ENCODE data around the gene GUCA1A. TPM values are rescaled to one million over a fixed set of nuclear protein-coding genes. Genes with fewer than 3 reads are reported as not detected.

The GUCA1A gene
- polyA plus RNA-seq, 1 donor (not counting 4 experiments of a cell fraction or from before 2014, with no cell fraction given): not detected

DNA sequence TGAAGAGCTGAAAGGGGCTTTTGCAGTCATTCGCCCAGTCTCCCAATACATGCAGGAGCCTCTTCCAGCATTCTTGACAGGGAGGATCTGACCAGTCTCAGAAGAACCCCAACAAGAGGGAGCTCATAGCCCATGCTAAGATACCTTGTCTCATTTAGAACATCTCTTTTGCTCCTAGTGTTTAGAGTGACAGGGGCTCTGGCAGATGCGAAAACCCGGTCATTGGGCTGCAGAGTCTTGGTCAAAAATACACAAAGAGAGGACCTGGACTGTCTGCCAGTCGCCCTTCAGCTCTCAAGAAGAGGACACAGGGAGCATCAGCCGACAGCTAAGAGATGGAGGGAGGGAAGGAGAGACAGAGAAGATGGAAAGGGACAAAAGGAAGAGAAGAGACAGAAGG is 20.9 kb downstream of the GUCA1A start:
- Histone ChIP-seq H3K4me2 (ENCODE audit: control insufficient read depth, extremely low read depth, insufficient read depth, low read depth, low read length) (no peak overlapping the region), H3K9me1 (ENCODE audit: control insufficient read depth, extremely low read depth, insufficient read depth, low read length) (peaks cover 2% of the 10 kb centered on the region), H4K20me1 (ENCODE audit: control insufficient read depth, extremely low read depth, insufficient read depth, low read length) (no peaks in the 10 kb centered on the region), H3K27ac (ENCODE audit: control insufficient read depth, insufficient read depth, low read length) (no peak overlapping the region), H3K4me3 (ENCODE audit: control insufficient read depth in 2 of 3, extremely low read depth in 1 of 3, insufficient read depth in 2 of 3, low read depth in 1 of 3, low read length in 3 of 3) (no peak overlapping the region), H3K9me3 (ENCODE audit: control insufficient read depth, low read depth, low read length) (no peaks in the 10 kb centered on the region), H3K9ac (ENCODE audit: control insufficient read depth, extremely low read depth, insufficient read depth, low read length) (no peak overlapping the region), H3K27me3 (ENCODE audit: control insufficient read depth, extremely low read depth, insufficient read depth, low read length) (no peaks in the 10 kb centered on the region), H3K79me2 (ENCODE audit: control insufficient read depth, insufficient read depth, low read length) (no peaks in the 10 kb centered on the region), H3K4me1 (ENCODE audit: control insufficient read depth, extremely low read depth, insufficient read depth, low read length) (peaks cover 22% of the 10 kb centered on the region), H3K36me3 (ENCODE audit: control insufficient read depth in 2 of 2, extremely low read depth in 1 of 2, insufficient read depth in 2 of 2, low read length in 2 of 2) (no peaks in the 10 kb centered on the region), H2AFZ (ENCODE audit: control insufficient read depth, low read length) (no peak overlapping the region)
- TF ChIP-seq, protein P1, sequence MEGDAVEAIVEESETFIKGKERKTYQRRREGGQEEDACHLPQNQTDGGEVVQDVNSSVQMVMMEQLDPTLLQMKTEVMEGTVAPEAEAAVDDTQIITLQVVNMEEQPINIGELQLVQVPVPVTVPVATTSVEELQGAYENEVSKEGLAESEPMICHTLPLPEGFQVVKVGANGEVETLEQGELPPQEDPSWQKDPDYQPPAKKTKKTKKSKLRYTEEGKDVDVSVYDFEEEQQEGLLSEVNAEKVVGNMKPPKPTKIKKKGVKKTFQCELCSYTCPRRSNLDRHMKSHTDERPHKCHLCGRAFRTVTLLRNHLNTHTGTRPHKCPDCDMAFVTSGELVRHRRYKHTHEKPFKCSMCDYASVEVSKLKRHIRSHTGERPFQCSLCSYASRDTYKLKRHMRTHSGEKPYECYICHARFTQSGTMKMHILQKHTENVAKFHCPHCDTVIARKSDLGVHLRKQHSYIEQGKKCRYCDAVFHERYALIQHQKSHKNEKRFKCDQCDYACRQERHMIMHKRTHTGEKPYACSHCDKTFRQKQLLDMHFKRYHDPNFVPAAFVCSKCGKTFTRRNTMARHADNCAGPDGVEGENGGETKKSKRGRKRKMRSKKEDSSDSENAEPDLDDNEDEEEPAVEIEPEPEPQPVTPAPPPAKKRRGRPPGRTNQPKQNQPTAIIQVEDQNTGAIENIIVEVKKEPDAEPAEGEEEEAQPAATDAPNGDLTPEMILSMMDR (optimal IDR thresholded peaks at IDR 0.05 in 1 of 3, IDR thresholded peaks at IDR 0.05 in 1 of 3, conservative IDR thresholded peaks at IDR 0.05 in 1 of 3; ENCODE audit: extremely low read depth in 1 of 3, insufficient read depth in 2 of 3, low read length in 3 of 3): no peak
- TF ChIP-seq EZH2 (IDR thresholded peaks at IDR 0.05; ENCODE audit: low read length): no peak
- DNase-seq (ENCODE audit: low read depth, low spot score) (no peak), FAIRE-seq (no peak)
- dilution Hi-C loops (cut with MboI; ENCODE audit: extremely low pct_ligation_motif_present, low sequenced_read_pairs): no loop called here

DNA sequence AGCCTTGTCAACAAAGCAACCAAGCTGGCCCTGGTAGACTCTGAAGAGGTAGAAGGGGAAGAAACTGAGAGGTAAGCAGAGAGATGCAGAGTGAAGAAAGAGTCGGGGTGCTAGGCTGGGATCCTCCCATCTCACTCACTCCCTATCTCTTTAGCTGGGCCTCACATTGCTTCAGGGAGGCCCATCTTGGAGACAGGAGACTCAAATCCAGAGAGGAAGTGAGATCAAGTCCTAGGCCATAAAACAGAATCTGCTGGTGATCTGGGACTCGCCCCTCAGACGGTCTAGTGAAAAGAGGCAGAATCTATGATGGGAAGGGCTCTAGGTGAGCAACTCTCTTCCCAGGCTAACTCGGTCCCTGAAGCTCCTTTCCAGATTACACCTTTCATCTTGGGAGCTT is 22.3 kb downstream of the GUCA1A start:
- Histone ChIP-seq H3K27me3 (ENCODE audit: control insufficient read depth, extremely low read depth, insufficient read depth, low read length) (no peaks in the 10 kb centered on the region), H3K4me3 (ENCODE audit: control insufficient read depth in 2 of 3, extremely low read depth in 1 of 3, insufficient read depth in 2 of 3, low read depth in 1 of 3, low read length in 3 of 3) (no peak overlapping the region), H3K79me2 (ENCODE audit: control insufficient read depth, insufficient read depth, low read length) (no peaks in the 10 kb centered on the region), H3K27ac (ENCODE audit: control insufficient read depth, insufficient read depth, low read length) (no peak overlapping the region), H4K20me1 (ENCODE audit: control insufficient read depth, extremely low read depth, insufficient read depth, low read length) (no peaks in the 10 kb centered on the region), H3K4me2 (ENCODE audit: control insufficient read depth, extremely low read depth, insufficient read depth, low read depth, low read length) (no peak overlapping the region), H2AFZ (ENCODE audit: control insufficient read depth, low read length) (no peak overlapping the region), H3K9ac (ENCODE audit: control insufficient read depth, extremely low read depth, insufficient read depth, low read length) (no peak overlapping the region), H3K9me3 (ENCODE audit: control insufficient read depth, low read depth, low read length) (no peaks in the 10 kb centered on the region), H3K4me1 (ENCODE audit: control insufficient read depth, extremely low read depth, insufficient read depth, low read length) (peaks cover 33% of the 10 kb centered on the region), H3K36me3 (ENCODE audit: control insufficient read depth in 2 of 2, extremely low read depth in 1 of 2, insufficient read depth in 2 of 2, low read length in 2 of 2) (no peaks in the 10 kb centered on the region), H3K9me1 (ENCODE audit: control insufficient read depth, extremely low read depth, insufficient read depth, low read length) (peaks cover 2% of the 10 kb centered on the region)
- dilution Hi-C loops (cut with MboI; ENCODE audit: extremely low pct_ligation_motif_present, low sequenced_read_pairs): no loop called here
- TF ChIP-seq, protein P1 (optimal IDR thresholded peaks at IDR 0.05 in 1 of 3, IDR thresholded peaks at IDR 0.05 in 1 of 3, conservative IDR thresholded peaks at IDR 0.05 in 1 of 3; ENCODE audit: extremely low read depth in 1 of 3, insufficient read depth in 2 of 3, low read length in 3 of 3): no peak
- TF ChIP-seq EZH2 (IDR thresholded peaks at IDR 0.05; ENCODE audit: low read length): no peak
- no peak for DNase-seq (ENCODE audit: low read depth, low spot score)
- FAIRE-seq: no peak

All from keratinocyte (primary cell).